ENCODE measurements around the gene COL6A1. TPM values are rescaled to one million over a fixed set of nuclear protein-coding genes. Genes with fewer than 3 reads are reported as not detected.

COL6A1 gene
- total RNA-seq, 3 donors from 2014 or later (not counting 1 experiment from before 2014, with no cell fraction given), result 1.0 to 5.2 (median 2.5) TPM

DNA sequence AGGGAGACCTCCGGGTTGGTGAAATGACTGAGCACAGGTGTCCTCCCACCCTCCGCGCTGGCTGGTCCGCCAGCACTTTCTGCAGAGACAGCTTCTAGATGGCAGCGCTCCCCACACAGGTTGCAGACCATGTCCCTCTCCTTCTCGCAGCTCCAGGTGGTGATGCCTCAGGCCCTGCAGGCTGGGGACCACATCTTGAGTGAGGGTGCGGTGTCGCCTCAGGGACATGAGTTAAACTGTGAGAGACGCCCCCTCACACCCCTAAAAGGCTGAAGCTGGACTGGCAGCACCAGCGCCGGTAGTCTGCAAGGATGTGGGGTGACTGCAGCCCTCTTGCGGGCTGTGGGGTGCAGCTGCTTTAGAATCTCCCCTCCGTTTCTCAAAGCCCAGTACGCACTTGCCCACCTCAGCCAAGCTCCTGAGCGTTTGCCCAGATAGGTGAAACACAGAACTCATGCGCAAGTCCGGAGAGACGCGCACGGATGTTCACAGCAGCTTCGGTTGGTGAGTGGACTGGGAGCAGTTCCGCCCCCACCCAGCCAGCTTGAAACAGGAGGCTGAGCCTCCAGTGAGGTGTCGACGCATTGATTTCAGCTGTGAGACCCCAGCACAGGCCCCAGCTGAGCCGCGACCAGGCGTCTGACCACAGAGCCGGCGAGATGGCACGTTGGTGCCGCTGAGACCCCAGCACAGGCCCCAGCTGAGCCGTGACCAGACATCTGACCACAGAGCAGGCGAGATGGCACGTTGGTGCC is 28.6 kb downstream of the COL6A1 start:
- Mint-ChIP-seq H3K27me3 (ENCODE audit: low read depth in 2 of 2) (peaks cover 11 to 15% of the 10 kb centered on the region in 2 donors), H3K9me3 (no peaks in the 10 kb centered on the region), H3K4me1 (no peaks in the 10 kb centered on the region), H3K4me3 (no peak overlapping the region), H3K27ac (no peak overlapping the region), H3K36me3 (no peaks in the 10 kb centered on the region)
- ATAC-seq (no peak), DNase-seq (no peak)
- TF ChIP-seq, protein P1, sequence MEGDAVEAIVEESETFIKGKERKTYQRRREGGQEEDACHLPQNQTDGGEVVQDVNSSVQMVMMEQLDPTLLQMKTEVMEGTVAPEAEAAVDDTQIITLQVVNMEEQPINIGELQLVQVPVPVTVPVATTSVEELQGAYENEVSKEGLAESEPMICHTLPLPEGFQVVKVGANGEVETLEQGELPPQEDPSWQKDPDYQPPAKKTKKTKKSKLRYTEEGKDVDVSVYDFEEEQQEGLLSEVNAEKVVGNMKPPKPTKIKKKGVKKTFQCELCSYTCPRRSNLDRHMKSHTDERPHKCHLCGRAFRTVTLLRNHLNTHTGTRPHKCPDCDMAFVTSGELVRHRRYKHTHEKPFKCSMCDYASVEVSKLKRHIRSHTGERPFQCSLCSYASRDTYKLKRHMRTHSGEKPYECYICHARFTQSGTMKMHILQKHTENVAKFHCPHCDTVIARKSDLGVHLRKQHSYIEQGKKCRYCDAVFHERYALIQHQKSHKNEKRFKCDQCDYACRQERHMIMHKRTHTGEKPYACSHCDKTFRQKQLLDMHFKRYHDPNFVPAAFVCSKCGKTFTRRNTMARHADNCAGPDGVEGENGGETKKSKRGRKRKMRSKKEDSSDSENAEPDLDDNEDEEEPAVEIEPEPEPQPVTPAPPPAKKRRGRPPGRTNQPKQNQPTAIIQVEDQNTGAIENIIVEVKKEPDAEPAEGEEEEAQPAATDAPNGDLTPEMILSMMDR (IDR thresholded peaks at IDR 0.05), result no peak
- Histone ChIP-seq H3K9me3 (ENCODE audit: control insufficient read depth, insufficient read depth, low read length) (peaks cover 5% of the 10 kb centered on the region), H3K4me1 (ENCODE audit: control insufficient read depth, insufficient read depth, low read length) (no peaks in the 10 kb centered on the region), H3K4me3 (ENCODE audit: low read length) (no peak overlapping the region), H3K27ac (ENCODE audit: low read length) (no peak overlapping the region), H3K27me3 (ENCODE audit: control insufficient read depth, insufficient read depth, low read length) (no peaks in the 10 kb centered on the region), H3K36me3 (ENCODE audit: control insufficient read depth, insufficient read depth, low read length) (no peaks in the 10 kb centered on the region)
- WGBS (ENCODE audit: insufficient coverage), result 89% methylated on average over 31 of the region's 34 CpGs
- intact Hi-C loops (cut with micrococcal nuclease), result no loop called here

DNA sequence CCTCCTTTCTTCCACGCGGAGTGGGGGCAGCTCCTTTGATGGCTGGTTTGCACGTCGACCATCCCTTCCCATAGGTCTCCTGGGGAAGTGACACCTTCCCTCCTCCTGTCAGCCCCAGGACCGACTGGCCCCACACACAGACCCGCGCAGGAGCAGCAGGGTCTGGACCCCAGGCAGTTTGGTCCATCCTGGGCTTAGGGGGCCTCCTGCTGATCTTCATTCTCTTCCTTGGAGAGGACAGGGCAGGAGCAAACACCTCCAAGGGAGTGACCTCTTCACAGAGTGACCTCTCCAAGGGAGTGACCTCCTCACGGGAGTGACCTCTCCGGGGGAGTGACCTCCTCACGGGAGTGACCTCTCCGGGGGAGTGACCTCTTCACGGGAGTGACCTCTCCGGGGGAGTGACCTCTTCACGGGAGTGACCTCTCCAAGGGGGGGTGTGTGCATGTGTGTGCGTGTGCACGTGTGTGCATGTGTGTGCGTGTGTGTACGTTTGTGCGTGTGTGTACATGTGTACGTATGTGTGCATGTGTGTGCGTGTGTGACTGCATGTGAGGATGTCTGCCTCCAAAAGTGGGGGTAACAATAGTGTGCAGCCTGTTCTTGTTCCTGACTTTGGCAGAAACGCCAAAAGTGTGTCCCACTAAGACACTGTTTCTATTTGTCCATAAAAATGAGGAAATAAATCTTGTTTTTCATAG is 29.8 kb downstream of the COL6A1 start:
- WGBS (ENCODE audit: insufficient coverage), result 79% methylated on average over 22 of the region's 22 CpGs
- Histone ChIP-seq H3K4me3 (ENCODE audit: low read length) (no peak overlapping the region), H3K27me3 (ENCODE audit: control insufficient read depth, insufficient read depth, low read length) (peaks cover 2% of the 10 kb centered on the region), H3K27ac (ENCODE audit: low read length) (no peak overlapping the region), H3K36me3 (ENCODE audit: control insufficient read depth, insufficient read depth, low read length) (no peaks in the 10 kb centered on the region), H3K4me1 (ENCODE audit: control insufficient read depth, insufficient read depth, low read length) (no peaks in the 10 kb centered on the region), H3K9me3 (ENCODE audit: control insufficient read depth, insufficient read depth, low read length) (peaks cover 5% of the 10 kb centered on the region)
- intact Hi-C loops (cut with micrococcal nuclease), result no loop called here
- H3K4me3 Mint-ChIP-seq, result no peak overlapping the region
- H3K9me3 Mint-ChIP-seq, result no peaks in the 10 kb centered on the region
- H3K27me3 Mint-ChIP-seq (ENCODE audit: low read depth in 2 of 2), result peaks cover 15 to 21% of the 10 kb centered on the region in 2 donors
- ATAC-seq, result no peak
- no peak overlapping the region for H3K27ac Mint-ChIP-seq
- H3K4me1 Mint-ChIP-seq, result no peaks in the 10 kb centered on the region
- no peak for DNase-seq
- TF ChIP-seq, protein P1 (IDR thresholded peaks at IDR 0.05), result no peak
- H3K36me3 Mint-ChIP-seq, result no peaks in the 10 kb centered on the region

DNA sequence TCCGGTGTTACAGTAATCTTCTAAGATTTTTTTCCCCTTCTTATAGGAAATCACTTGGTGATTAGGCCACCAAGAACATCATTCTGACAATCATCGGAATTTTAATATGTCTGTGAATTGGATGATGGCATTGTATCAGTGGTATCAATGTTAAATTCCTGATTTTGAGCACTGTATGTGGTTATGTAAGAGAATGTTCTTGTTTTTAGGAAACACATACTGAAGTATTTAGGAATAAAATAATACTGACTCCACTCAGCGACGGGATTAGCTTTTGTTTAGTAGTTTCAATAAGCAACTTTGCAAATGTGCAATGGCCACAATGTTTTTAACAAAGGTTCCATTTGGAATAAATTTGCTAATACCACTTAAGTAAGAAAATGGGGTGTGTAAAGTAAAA is 30.6 kb downstream of the COL6A1 start:
- no peak overlapping the region for H3K27ac Mint-ChIP-seq
- no peaks in the 10 kb centered on the region for H3K4me1 Mint-ChIP-seq
- DNase-seq, result no peak
- H3K27me3 ChIP-seq (ENCODE audit: control insufficient read depth, insufficient read depth, low read length), result peaks cover 2% of the 10 kb centered on the region
- TF ChIP-seq, protein P1 (IDR thresholded peaks at IDR 0.05), result no peak
- intact Hi-C loops (cut with micrococcal nuclease), result no loop called here
- H3K9me3 ChIP-seq (ENCODE audit: control insufficient read depth, insufficient read depth, low read length), result peaks cover 2% of the 10 kb centered on the region
- H3K9me3 Mint-ChIP-seq, result no peaks in the 10 kb centered on the region
- no peaks in the 10 kb centered on the region for H3K4me1 ChIP-seq (ENCODE audit: control insufficient read depth, insufficient read depth, low read length)
- H3K27ac ChIP-seq (ENCODE audit: low read length), result no peak overlapping the region
- 94% methylated on average over 3 of the region's 4 CpGs for WGBS (ENCODE audit: insufficient coverage)
- H3K36me3 ChIP-seq (ENCODE audit: control insufficient read depth, insufficient read depth, low read length), result no peaks in the 10 kb centered on the region
- H3K4me3 ChIP-seq (ENCODE audit: low read length), result no peak overlapping the region
- H3K27me3 Mint-ChIP-seq (ENCODE audit: low read depth in 2 of 2), result peaks cover 17 to 28% of the 10 kb centered on the region in 2 donors
- no peak overlapping the region for H3K4me3 Mint-ChIP-seq
- ATAC-seq, result no peak
- no peaks in the 10 kb centered on the region for H3K36me3 Mint-ChIP-seq

Measured in natural killer cell (primary cell).